ENCODE measurements around the gene PRDM1.

DNA sequence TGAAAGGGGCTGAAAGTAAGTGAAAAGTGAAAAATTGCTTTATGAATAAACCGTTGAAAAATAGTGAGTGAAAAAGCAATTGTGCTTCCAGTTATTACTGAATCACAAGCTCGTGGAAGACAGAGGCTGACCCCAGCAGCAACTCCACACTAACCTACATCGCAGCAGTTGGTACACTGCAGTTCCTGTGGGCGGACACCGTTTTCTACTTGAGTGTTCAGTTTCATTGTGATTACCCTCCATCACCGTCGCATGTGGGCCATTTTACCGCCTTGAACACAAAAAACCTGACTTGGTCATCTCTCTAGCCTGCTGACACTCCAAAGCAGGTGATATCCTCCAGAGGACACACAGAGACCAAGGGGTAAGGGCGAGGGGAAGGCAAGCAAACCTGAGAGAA is 28.4 kb downstream of the PRDM1 start:
- TF ChIP-seq, protein P1, sequence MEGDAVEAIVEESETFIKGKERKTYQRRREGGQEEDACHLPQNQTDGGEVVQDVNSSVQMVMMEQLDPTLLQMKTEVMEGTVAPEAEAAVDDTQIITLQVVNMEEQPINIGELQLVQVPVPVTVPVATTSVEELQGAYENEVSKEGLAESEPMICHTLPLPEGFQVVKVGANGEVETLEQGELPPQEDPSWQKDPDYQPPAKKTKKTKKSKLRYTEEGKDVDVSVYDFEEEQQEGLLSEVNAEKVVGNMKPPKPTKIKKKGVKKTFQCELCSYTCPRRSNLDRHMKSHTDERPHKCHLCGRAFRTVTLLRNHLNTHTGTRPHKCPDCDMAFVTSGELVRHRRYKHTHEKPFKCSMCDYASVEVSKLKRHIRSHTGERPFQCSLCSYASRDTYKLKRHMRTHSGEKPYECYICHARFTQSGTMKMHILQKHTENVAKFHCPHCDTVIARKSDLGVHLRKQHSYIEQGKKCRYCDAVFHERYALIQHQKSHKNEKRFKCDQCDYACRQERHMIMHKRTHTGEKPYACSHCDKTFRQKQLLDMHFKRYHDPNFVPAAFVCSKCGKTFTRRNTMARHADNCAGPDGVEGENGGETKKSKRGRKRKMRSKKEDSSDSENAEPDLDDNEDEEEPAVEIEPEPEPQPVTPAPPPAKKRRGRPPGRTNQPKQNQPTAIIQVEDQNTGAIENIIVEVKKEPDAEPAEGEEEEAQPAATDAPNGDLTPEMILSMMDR (IDR thresholded peaks at IDR 0.05): no peak
- TF ChIP-seq POLR2A (IDR thresholded peaks at IDR 0.05): no peak
